ENCODE data around the gene PRPH. TPM values are rescaled to one million over a fixed set of nuclear protein-coding genes. Genes with fewer than 3 reads are reported as not detected.

PRPH gene
- total and polyA plus RNA-seq, 2 of the 8 experiments (the other 6 are each of a cell fraction or from before 2014, with no cell fraction given): 0.79 to 1.4 TPM

- TF ChIP-seq EGR1 (IDR thresholded peaks at IDR 0.05; ENCODE audit: borderline replicate concordance, low read depth, low read length): no peak
- no peak for TF ChIP-seq BRCA1 (IDR thresholded peaks at IDR 0.05; ENCODE audit: low read depth, low read length)
- no peak for TF ChIP-seq CBX5 (IDR thresholded peaks at IDR 0.05; ENCODE audit: low read depth, low read length)
- no peak for TF ChIP-seq RXRA (IDR thresholded peaks at IDR 0.05; ENCODE audit: insufficient read depth, low read depth, low read length)
- TF ChIP-seq TCF12 (IDR thresholded peaks at IDR 0.05; ENCODE audit: low read depth, low read length): no peak
- TF ChIP-seq KDM1A (IDR thresholded peaks at IDR 0.05; ENCODE audit: borderline replicate concordance, low read length): no peak
- TF ChIP-seq ATF2 (IDR thresholded peaks at IDR 0.05; ENCODE audit: low read length): no peak
- TF ChIP-seq PHF8 (conservative IDR thresholded peaks at IDR 0.05; ENCODE audit: low read depth, low read length): no peak
- no peak for TF ChIP-seq TAF1 (IDR thresholded peaks at IDR 0.05; ENCODE audit: low read depth, low read length)
Observed at GRCh38 chr12:49296836-49297694, 2.1 kb downstream of the PRPH start (continued).

Measured in H1 (cell line).